IMR-90 (cell line): Measurements from ENCODE around the gene EFNA5. TPM values are rescaled to one million over a fixed set of nuclear protein-coding genes. Genes with fewer than 3 reads are reported as not detected.
A peak's percentile ranks its signal among the peaks of the same experiment; 100 is the strongest.

Experiments
- ATAC-seq: fragments of 200-7000 bp; cut with Tn5 transposase; 2 replicates; pipeline ENCODE4 v1.9.1; 2020; ENCODE audit warnings: low read depth, mild to moderate bottlenecking, moderate library complexity
- BruUV-seq: library from RNA; stranded (reverse); fragments of 400-500 nt; replicated peaks from 2 replicates; lab custom pipeline; 2021; lab: Mats Ljungman, UMichigan
- CTCF ChIA-PET: fragments of 300-600 bp; formaldehyde crosslinking; extraction: SDS; loops from one replicate; lab custom pipeline; 2021; ENCODE audit warnings: antibody characterized with exemption; lab: Yijun Ruan, JAX
- POLR2A ChIA-PET: fragments of 300-600 bp; sonication (Branson Sonifier 250); formaldehyde crosslinking; loops from one replicate; lab custom pipeline; 2022; ENCODE audit warnings: antibody characterized with exemption; ENCODE audit not compliant: unreplicated experiment; lab: Charles Lee
- DNase-seq: peaks from one replicate; pipeline ENCODE4 v3.0.0; 2013
- H2AFZ ChIP-seq: replicated peaks from 2 replicates; pipeline ENCODE3; 2013; ENCODE audit warnings: low read length, mild to moderate bottlenecking; ENCODE audit not compliant: poor library complexity
- H2AK5ac ChIP-seq: 2 replicates; pipeline ENCODE4 v1.6.1; 2013; ENCODE audit warnings: low read depth, low read length, inconsistent platforms
- H2AK9ac ChIP-seq: replicated peaks from 2 replicates; pipeline ENCODE3; 2013; ENCODE audit warnings: mild to moderate bottlenecking, low read depth, low read length, moderate library complexity; ENCODE audit not compliant: poor library complexity
- H2BK120ac ChIP-seq: 2 replicates; pipeline ENCODE4 v1.6.1; 2013; ENCODE audit warnings: low read depth, low read length, inconsistent platforms
- H2BK15ac ChIP-seq: 3 replicates; pipeline ENCODE4 v1.6.1; 2013; ENCODE audit warnings: low read depth, low read length, inconsistent platforms
- H2BK20ac ChIP-seq: 2 replicates; pipeline ENCODE4 v1.6.1; 2013; ENCODE audit warnings: low read depth, mild to moderate bottlenecking, inconsistent platforms, low read length, moderate library complexity
- H2BK5ac ChIP-seq: 2 replicates; pipeline ENCODE4 v1.6.1; 2013; ENCODE audit warnings: mild to moderate bottlenecking, low read depth, low read length, inconsistent platforms; ENCODE audit not compliant: poor library complexity, severe bottlenecking
- H3K14ac ChIP-seq: replicated peaks from 2 replicates; pipeline ENCODE4 v1.6.1; 2013; ENCODE audit warnings: low read depth, low read length, inconsistent platforms
- H3K18ac ChIP-seq: 2 replicates; pipeline ENCODE4 v1.6.1; 2013; ENCODE audit warnings: low read depth, low read length, control low read depth
- H3K23ac ChIP-seq: 2 replicates; pipeline ENCODE4 v1.6.1; 2013; ENCODE audit warnings: low read depth, low read length, inconsistent platforms
- H3K27ac ChIP-seq: 2 replicates; pipeline ENCODE4 v1.5.1; 2013; ENCODE audit warnings: mild to moderate bottlenecking, control low read depth, low read length; ENCODE audit not compliant: insufficient read depth
- H3K27me3 ChIP-seq: 2 replicates; pipeline ENCODE4 v1.6.1; 2013; ENCODE audit warnings: low read length; ENCODE audit not compliant: control insufficient read depth, insufficient read depth
- H3K36me3 ChIP-seq: 2 replicates; pipeline ENCODE4 v1.6.1; 2013; ENCODE audit warnings: low read length, mixed read lengths; ENCODE audit not compliant: control insufficient read depth, insufficient read depth
- H3K4ac ChIP-seq: 2 replicates; pipeline ENCODE4 v1.6.1; 2013; ENCODE audit warnings: low read depth, low read length, inconsistent platforms
- H3K4me1 ChIP-seq: 2 replicates; pipeline ENCODE4 v1.6.1; 2013; ENCODE audit warnings: low read length, mixed read lengths; ENCODE audit not compliant: control insufficient read depth, insufficient read depth
- H3K4me2 ChIP-seq: 2 replicates; pipeline ENCODE4 v1.6.1; 2013; ENCODE audit warnings: low read depth, mild to moderate bottlenecking, control low read depth, low read length, moderate library complexity
- H3K4me3 ChIP-seq: 2 replicates; pipeline ENCODE4 v1.5.1; 2013; ENCODE audit warnings: low read depth, mild to moderate bottlenecking, control low read depth, low read length, moderate library complexity; ENCODE audit not compliant: insufficient read depth
- H3K56ac ChIP-seq: 2 replicates; pipeline ENCODE4 v1.6.1; 2013; ENCODE audit warnings: low read length, inconsistent platforms; ENCODE audit not compliant: insufficient read depth; ENCODE audit errors: extremely low read depth
- H3K79me1 ChIP-seq, 2 experiments: 2 replicates each; pipeline ENCODE4 v1.6.1; 2013; ENCODE audit warnings: low read length in 2 of 2, inconsistent platforms in 1 of 2, low read depth in 1 of 2
- H3K9ac ChIP-seq: 2 replicates; pipeline ENCODE4 v1.6.1; 2013; ENCODE audit warnings: low read depth, low read length, control low read depth
- H3K9me1 ChIP-seq: 2 replicates; pipeline ENCODE4 v1.6.1; 2013; ENCODE audit warnings: low read length, inconsistent platforms; ENCODE audit not compliant: insufficient read depth
- H3K9me3 ChIP-seq: 2 replicates; pipeline ENCODE4 v1.6.1; 2013; ENCODE audit warnings: low read length; ENCODE audit not compliant: control insufficient read depth, insufficient read depth
- H4K20me1 ChIP-seq: 2 replicates; pipeline ENCODE4 v1.6.1; 2013; ENCODE audit warnings: low read length, inconsistent platforms; ENCODE audit not compliant: insufficient read depth
- H4K5ac ChIP-seq: 2 replicates; pipeline ENCODE4 v1.6.1; 2013; ENCODE audit warnings: mild to moderate bottlenecking, low read depth, low read length, control low read depth
- H4K8ac ChIP-seq, 2 experiments: 2 replicates each; pipeline ENCODE4 v1.6.1; 2013; ENCODE audit warnings: low read depth in 2 of 2, low read length in 2 of 2, control low read depth in 1 of 2, inconsistent platforms in 1 of 2
- H4K91ac ChIP-seq: 2 replicates; pipeline ENCODE4 v1.6.1; 2013; ENCODE audit warnings: low read depth, low read length, inconsistent platforms; ENCODE audit not compliant: insufficient read depth
- MAZ ChIP-seq: IDR thresholded peaks from 2 replicates; pipeline ENCODE4 v1.6.1; 2012; ENCODE audit warnings: low read depth, mild to moderate bottlenecking, low read length, improper control_type of control experiment, moderate library complexity, borderline replicate concordance
- MXI1 ChIP-seq: IDR thresholded peaks from 2 replicates; pipeline ENCODE4 v1.6.1; 2012; ENCODE audit warnings: low read depth, mild to moderate bottlenecking, low read length, moderate library complexity, borderline replicate concordance
- POLR2A ChIP-seq: IDR thresholded peaks from 2 replicates; pipeline ENCODE4 v1.6.1; 2012; ENCODE audit warnings: mild to moderate bottlenecking, low read depth, low read length
- RFX5 ChIP-seq: IDR thresholded peaks from 2 replicates; pipeline ENCODE4 v1.8.0; 2012; ENCODE audit warnings: low read depth, mild to moderate bottlenecking, low read length, moderate library complexity
- USF2 ChIP-seq: fragments of 150-350 bp; IDR thresholded peaks from 2 replicates; pipeline ENCODE4 v1.6.1; 2017; ENCODE audit warnings: mild to moderate bottlenecking, antibody characterized with exemption, low read length, low read depth
- WGBS, 2 experiments: methylation state at CpG; one replicate each; pipeline versions ENCODE4 v1.1.5 to v1.1.7; 2013; ENCODE audit warnings: missing lambda C conversion rate in 2 of 2; ENCODE audit not compliant: insufficient read length in 1 of 2; ENCODE audit errors: extremely low coverage in 2 of 2; 5-methylcytosine and 5-hydroxymethylcytosine counted together
- dilution Hi-C: fragments of 300-500 bp; cut with HindIII; formaldehyde crosslinking; loops from one replicate; pipeline ENCODE4 v1.14.3; 2018; ENCODE audit warnings: low sequenced_read_pairs; ENCODE audit not compliant: unreplicated experiment
- in situ Hi-C: fragments of 300-500 bp; cut with MboI; formaldehyde crosslinking; loops from 3 replicates; pipeline ENCODE4 v1.14.3; 2019; ENCODE audit warnings: low sequenced_read_pairs, inconsistent platforms, mixed read lengths
- intact Hi-C: fragments of 100-400 bp; cut with micrococcal nuclease; formaldehyde crosslinking; loops from 2 replicates; pipeline ENCODE4 v1.10.0; 2022
- polyA plus RNA-seq, 3 experiments: library from polyadenylated mRNA; depleted of rRNA; stranded (reverse); fragments of >200 nt; gene quantifications; 2 replicates each; pipeline ENCODE4 v1.2.3, GENCODE V29; 2012; ENCODE audit warnings: low replicate concordance in 1 of 3
- total RNA-seq: library from RNA; depleted of rRNA; stranded (reverse); fragments of >200 nt; gene quantifications from 2 replicates; pipeline ENCODE4 v1.2.3, GENCODE V29; 2012

The EFNA5 gene
- total and polyA plus RNA-seq, 2 of the 4 experiments (the other 2 are of a cell fraction), result 1.5 to 1.6 TPM

- H3K9ac ChIP-seq, result no peak overlapping the region
- no peak overlapping the region for H3K27ac ChIP-seq
- peaks cover 11% of the 10 kb centered on the region for H3K9me1 ChIP-seq
- peak overlapping the region; percentile 40; the same call in 1 of the 2 replicates for H2BK20ac ChIP-seq
- WGBS, 2 experiments, result no CpG with 5 or more reads among the region's 3 CpGs
- no peak overlapping the region for H3K18ac ChIP-seq
- ChIA-PET CTCF (interaction anchor here (0.6 to 1.1 kb wide), 4 partner anchors 21 to 302 kb away, joined by 3 to 6 read pairs (median 4); no protein-coding TSS in a partner anchor), POLR2A (no interaction called here)
- no peak overlapping the region for H2AK9ac ChIP-seq
- no peak overlapping the region for H3K4me3 ChIP-seq
- intact Hi-C loops (no loop called here), in situ Hi-C loops (no loop called here), dilution Hi-C loops (no loop called here)
- H3K4me2 ChIP-seq, result no peak overlapping the region
- H4K20me1 ChIP-seq, result no peaks in the 10 kb centered on the region
- H4K8ac ChIP-seq, result no peak overlapping the region
- DNase-seq, result no peak
- no peaks in the 10 kb centered on the region for H3K27me3 ChIP-seq
- H3K79me1 ChIP-seq, result peaks cover 0 to 4% of the 10 kb centered on the region in 2 experiments; a peak in 2 of 4 replicates
- H2BK15ac ChIP-seq, result no peak overlapping the region
- no peak overlapping the region for H2AK5ac ChIP-seq
- TF ChIP-seq MAZ (no peak), RFX5 (no peak), USF2 (no peak), MXI1 (no peak), POLR2A (no peak)
- no peak overlapping the region for H3K23ac ChIP-seq
- no peak overlapping the region for H4K91ac ChIP-seq
- H3K4ac ChIP-seq, result no peak overlapping the region
- no peak overlapping the region for H2AFZ ChIP-seq
- H3K36me3 ChIP-seq, result no peaks in the 10 kb centered on the region
- ATAC-seq, result no peak
- H3K14ac ChIP-seq, result no peak overlapping the region
- H2BK120ac ChIP-seq, result no peak overlapping the region; the same call in 1 of the 2 replicates
- H3K56ac ChIP-seq, result no peak overlapping the region
- no TSS peak for BruUV-seq
- no peaks in the 10 kb centered on the region for H3K9me3 ChIP-seq
- H4K5ac ChIP-seq, result no peak overlapping the region
- H3K4me1 ChIP-seq, result peaks cover 10% of the 10 kb centered on the region
- H2BK5ac ChIP-seq, result no peak overlapping the region
Observed at GRCh38 chr5:107551088-107551487, 119.6 kb downstream of the EFNA5 start.
